GM12892 (cell line): ENCODE data around the gene CD8B.
"Not testable (repeated sequence)": the region's sequence is repeated elsewhere in the genome, so short reads cannot be mapped to it uniquely, and the experiment has no call there.

Source experiments
- DNase-seq: peaks from one replicate; pipeline ENCODE4 v3.0.0; 2011; ENCODE audit not compliant: insufficient read length
- FAIRE-seq: peaks from 2 replicates; lab custom pipeline; 2011; peaks lifted over from hg19 to GRCh38; lab: Jason Lieb, UNC
- POLR2A ChIP-seq: IDR thresholded peaks from 2 replicates; pipeline ENCODE4 v1.6.1; 2011; ENCODE audit warnings: low read depth, low read length, control low read depth
- POLR2AphosphoS5 ChIP-seq: IDR thresholded peaks from 2 replicates; pipeline ENCODE4 v1.6.1; 2011; ENCODE audit warnings: low read depth, low read length, control low read depth
- TAF1 ChIP-seq: IDR thresholded peaks from 2 replicates; pipeline ENCODE4 v1.6.1; 2011; ENCODE audit warnings: low read depth, mild to moderate bottlenecking, control low read depth, low read length, borderline replicate concordance

Gene CD8B

GRCh38 chr2:86837714-86838113 is 24.0 kb downstream of the CD8B start:
- DNase-seq: not testable (repeated sequence)
- FAIRE-seq: peak; percentile 14

GRCh38 chr2:86836915-86837695 is 24.6 kb downstream of the CD8B start:
- FAIRE-seq: peak; percentile 65

GRCh38 chr2:86835548-86835889 is 26.2 kb downstream of the CD8B start:
- FAIRE-seq, DNase-seq: not testable (repeated sequence)

More at GRCh38 chr2:86836915-86837695, 24.6 kb downstream of the CD8B start:
- DNase-seq: not testable (repeated sequence)

GRCh38 chr2:86833315-86833714 is 28.4 kb downstream of the CD8B start:
- TF ChIP-seq POLR2A: no peak
- TF ChIP-seq POLR2AphosphoS5: no peak
- TF ChIP-seq TAF1: no peak
- FAIRE-seq: no peak
- DNase-seq: no peak

GRCh38 chr2:86832334-86833096 is 29.2 kb downstream of the CD8B start:
- TF ChIP-seq POLR2AphosphoS5: no peak
- TF ChIP-seq TAF1: no peak
- TF ChIP-seq POLR2A: no peak
- FAIRE-seq: no peak
- no peak for DNase-seq

GRCh38 chr2:86831537-86831936 is 30.1 kb downstream of the CD8B start:
- DNase-seq (no peak), FAIRE-seq (no peak)
- TF ChIP-seq POLR2A (no peak), POLR2AphosphoS5 (no peak), TAF1 (no peak)

GRCh38 chr2:86826951-86827350 is 34.7 kb downstream of the CD8B start:
- FAIRE-seq: no peak
- TF ChIP-seq POLR2AphosphoS5 (no peak), POLR2A (no peak), TAF1 (no peak)
- DNase-seq: no peak

- no peak for TF ChIP-seq POLR2AphosphoS5
- no peak for TF ChIP-seq POLR2A
- TF ChIP-seq TAF1: no peak
- FAIRE-seq (no peak), DNase-seq (no peak)
Measured at GRCh38 chr2:86825693-86826381, 35.8 kb downstream of the CD8B start.

- no peak for FAIRE-seq
- no peak for TF ChIP-seq TAF1
- TF ChIP-seq POLR2A: no peak
- TF ChIP-seq POLR2AphosphoS5: no peak
- no peak for DNase-seq
Measured at GRCh38 chr2:86825036-86825692, 36.5 kb downstream of the CD8B start.

GRCh38 chr2:86822668-86823345 is 38.9 kb downstream of the CD8B start:
- DNase-seq (no peak), FAIRE-seq (no peak)
- TF ChIP-seq POLR2A: no peak
- TF ChIP-seq TAF1: no peak
- no peak for TF ChIP-seq POLR2AphosphoS5

- FAIRE-seq (no peak), DNase-seq (no peak)
- TF ChIP-seq POLR2AphosphoS5 (no peak), POLR2A (no peak), TAF1 (no peak)
Measured at GRCh38 chr2:86821842-86822241, 39.8 kb downstream of the CD8B start.

GRCh38 chr2:86821306-86821705 is 40.4 kb downstream of the CD8B start:
- no peak for FAIRE-seq

More at GRCh38 chr2:86821306-86821705, 40.4 kb downstream of the CD8B start:
- TF ChIP-seq TAF1 (no peak), POLR2A (no peak), POLR2AphosphoS5 (no peak)
- DNase-seq: no peak
